H1 (cell line): ENCODE measurements around the gene TNNT3. TPM values are rescaled to one million over a fixed set of nuclear protein-coding genes. Genes with fewer than 3 reads are reported as not detected.

Experiments
- CTCF ChIA-PET: fragments of 300-600 bp; sonication (Branson Sonifier 250); formaldehyde crosslinking; loops from one replicate; lab custom pipeline; 2021; ENCODE audit not compliant: partially characterized antibody; lab: Charles Lee
- POLR2A ChIA-PET: fragments of 300-600 bp; sonication (Branson Sonifier 250); formaldehyde crosslinking; loops from one replicate; lab custom pipeline; 2021; ENCODE audit warnings: inconsistent platforms; ENCODE audit not compliant: partially characterized antibody; lab: Charles Lee
- DNase-seq, 2 experiments: peaks; one replicate each; pipeline versions ENCODE4 v3.0.0 to v3.0.0-alpha.2; 2010 to 2022; ENCODE audit warnings: low spot score in 2 of 2, low read depth in 1 of 2, mixed read lengths in 1 of 2
- FAIRE-seq: peaks from 2 replicates; lab custom pipeline; 2011; peaks lifted over from hg19 to GRCh38; lab: Jason Lieb, UNC
- H2AFZ ChIP-seq: 2 replicates; pipeline ENCODE4 v1.8.1; 2012; ENCODE audit warnings: low read length, inconsistent platforms
- H2AK5ac ChIP-seq: 2 replicates; pipeline ENCODE4 v1.6.1; 2013; ENCODE audit warnings: low read depth, low read length
- H2BK120ac ChIP-seq: replicated peaks from 2 replicates; pipeline ENCODE3; 2013; ENCODE audit warnings: low read depth, low read length, inconsistent platforms
- H2BK12ac ChIP-seq: 2 replicates; pipeline ENCODE4 v1.6.1; 2013; ENCODE audit warnings: low read depth, low read length
- H2BK15ac ChIP-seq: 2 replicates; pipeline ENCODE4 v1.6.1; 2013; ENCODE audit warnings: low read length
- H2BK20ac ChIP-seq: 2 replicates; pipeline ENCODE4 v1.6.1; 2013; ENCODE audit warnings: low read length
- H2BK5ac ChIP-seq: 2 replicates; pipeline ENCODE4 v1.6.1; 2013; ENCODE audit warnings: low read depth, low read length
- H3K14ac ChIP-seq: 2 replicates; pipeline ENCODE4 v1.6.1; 2013; ENCODE audit warnings: inconsistent platforms; ENCODE audit not compliant: insufficient read length
- H3K18ac ChIP-seq: 2 replicates; pipeline ENCODE4 v1.6.1; 2013; ENCODE audit warnings: low read length; ENCODE audit errors: extremely low read depth
- H3K23ac ChIP-seq: 2 replicates; pipeline ENCODE4 v1.6.1; 2013; ENCODE audit warnings: inconsistent platforms; ENCODE audit not compliant: insufficient read length
- H3K23me2 ChIP-seq: 2 replicates; pipeline ENCODE4 v1.6.1; 2013; ENCODE audit warnings: low read depth, low read length
- H3K27ac ChIP-seq: 2 replicates; pipeline ENCODE4 v1.6.1; 2011; ENCODE audit warnings: low read depth, low read length, inconsistent platforms
- H3K27me3 ChIP-seq, 4 experiments: replicated peaks in 1 of 4; 1 replicate in 1 of 4; 2 replicates in 3 of 4; pipeline versions ENCODE4 v1.6.1 to v1.8.1; 2011 to 2013; ENCODE audit warnings: low read length in 3 of 4, mild to moderate bottlenecking in 3 of 4, inconsistent platforms in 2 of 4, mixed read lengths in 2 of 4, moderate library complexity in 1 of 4; ENCODE audit not compliant: control insufficient read depth in 3 of 4, insufficient read depth in 3 of 4; ENCODE audit errors: extremely low read depth in 1 of 4
- H3K36me3 ChIP-seq, 4 experiments: 2 replicates each; pipeline versions ENCODE4 v1.6.1 to v1.8.1; 2011 to 2013; ENCODE audit warnings: mild to moderate bottlenecking in 4 of 4, low read length in 3 of 4, moderate library complexity in 2 of 4, control low read depth in 1 of 4, inconsistent platforms in 1 of 4; ENCODE audit not compliant: insufficient read depth in 4 of 4, control insufficient read depth in 2 of 4
- H3K4ac ChIP-seq: replicated peaks from 2 replicates; pipeline ENCODE3; 2013; ENCODE audit warnings: low read length, low read depth, mixed read lengths, inconsistent platforms; ENCODE audit not compliant: insufficient read length
- H3K4me1 ChIP-seq, 4 experiments: replicated peaks in 1 of 4; 1 replicate in 1 of 4; 2 replicates in 3 of 4; pipeline versions ENCODE4 v1.6.1 to v1.8.1; 2011 to 2013; ENCODE audit warnings: low read length in 3 of 4, inconsistent platforms in 2 of 4, mixed read lengths in 1 of 4; ENCODE audit not compliant: insufficient read depth in 4 of 4, control insufficient read depth in 3 of 4
- H3K4me2 ChIP-seq, 2 experiments: 2 replicates each; pipeline versions ENCODE4 v1.6.1 to v1.8.1; 2011 to 2013; ENCODE audit warnings: low read depth in 2 of 2, low read length in 2 of 2, control low read depth in 1 of 2, inconsistent platforms in 1 of 2, mild to moderate bottlenecking in 1 of 2; ENCODE audit not compliant: insufficient read depth in 1 of 2
- H3K4me3 ChIP-seq, 4 experiments: fragments of 200-600, 300-600 bp in 1 of 4; sonication (generic), shearing (Covaris generic), sonication (Bioruptor Twin) in 1 of 4; 2 replicates each; pipeline versions ENCODE4 v1.5.1 to v1.8.1; 2011 to 2016; ENCODE audit warnings: low read length in 4 of 4, low read depth in 3 of 4, control low read depth in 2 of 4, inconsistent platforms in 2 of 4, mild to moderate bottlenecking in 2 of 4, mixed read lengths in 1 of 4, moderate library complexity in 1 of 4; ENCODE audit not compliant: insufficient read depth in 2 of 4; ENCODE audit errors: extremely low read depth in 1 of 4
- H3K56ac ChIP-seq: replicated peaks from 2 replicates; pipeline ENCODE3; 2013; ENCODE audit warnings: low read depth, mild to moderate bottlenecking, mixed read lengths, low read length, inconsistent platforms; ENCODE audit not compliant: insufficient read length
- H3K79me1 ChIP-seq: 2 replicates; pipeline ENCODE4 v1.6.1; 2013; ENCODE audit warnings: low read depth, low read length, control low read depth
- H3K79me2 ChIP-seq, 2 experiments: 2 replicates each; pipeline versions ENCODE4 v1.6.1 to v1.8.1; 2012 to 2013; ENCODE audit warnings: low read length in 2 of 2, mild to moderate bottlenecking in 2 of 2, inconsistent platforms in 1 of 2; ENCODE audit not compliant: insufficient read depth in 2 of 2, control insufficient read depth in 1 of 2
- H3K9ac ChIP-seq, 4 experiments: replicated peaks in 1 of 4; 1 replicate in 1 of 4; 2 replicates in 3 of 4; pipeline versions ENCODE4 v1.6.1 to v1.8.1; 2011 to 2013; ENCODE audit warnings: low read depth in 3 of 4, low read length in 3 of 4, control low read depth in 2 of 4, mild to moderate bottlenecking in 2 of 4, moderate library complexity in 2 of 4, inconsistent platforms in 1 of 4; ENCODE audit errors: extremely low read depth in 1 of 4
- H3K9me3 ChIP-seq, 2 experiments: 2 replicates each; pipeline versions ENCODE4 v1.6.1 to v1.8.1; 2012 to 2013; ENCODE audit warnings: mild to moderate bottlenecking in 2 of 2, moderate library complexity in 2 of 2, control low read depth in 1 of 2, inconsistent platforms in 1 of 2, low read depth in 1 of 2, low read length in 1 of 2, mixed read lengths in 1 of 2; ENCODE audit not compliant: insufficient read depth in 2 of 2
- H4K20me1 ChIP-seq, 2 experiments: replicated peaks in 1 of 2; 2 replicates each; pipeline versions ENCODE3 to v1.8.1; 2011 to 2013; ENCODE audit warnings: inconsistent platforms in 2 of 2, low read length in 2 of 2, mild to moderate bottlenecking in 1 of 2; ENCODE audit not compliant: insufficient read depth in 2 of 2, control insufficient read depth in 1 of 2
- H4K5ac ChIP-seq: 2 replicates; pipeline ENCODE4 v1.6.1; 2013; ENCODE audit warnings: low read length, low read depth, mixed read lengths, inconsistent platforms; ENCODE audit not compliant: insufficient read length
- H4K8ac ChIP-seq: 2 replicates; pipeline ENCODE4 v1.8.0; 2013; ENCODE audit warnings: mild to moderate bottlenecking, moderate library complexity, low read length, inconsistent platforms; ENCODE audit not compliant: insufficient read depth; ENCODE audit errors: extremely low read depth
- H4K91ac ChIP-seq: replicated peaks from 2 replicates; pipeline ENCODE3; 2013; ENCODE audit warnings: low read length, mixed read lengths, inconsistent platforms; ENCODE audit not compliant: insufficient read length
- WGBS, 2 experiments: shearing (Covaris generic) in 1 of 2; methylation state at CpG; one replicate each; pipeline versions ENCODE4 v1.1.6 to v1.1.7; 2013 to 2015; ENCODE audit warnings: low lambda C conversion rate in 2 of 2, mixed read lengths in 2 of 2, inconsistent platforms in 1 of 2, low coverage in 1 of 2, missing lambda C conversion rate in 1 of 2; ENCODE audit not compliant: insufficient replicate concordance in 2 of 2, insufficient coverage in 1 of 2, insufficient read length in 1 of 2; ENCODE audit errors: extremely low coverage in 1 of 2, missing lambda C conversion rate in 1 of 2; 5-methylcytosine and 5-hydroxymethylcytosine counted together
- polyA plus RNA-seq, 7 experiments: library from polyadenylated mRNA; depleted of rRNA in 3 of 7; stranded (reverse) in 5 of 7; unstranded in 2 of 7; fragments of >200 nt in 5 of 7; fragments of 200-250 nt in 2 of 7; gene quantifications; 1 replicate in 5 of 7; 2 replicates in 1 of 7; 4 replicates in 1 of 7; pipeline versions ENCODE4 v1.2.1 to v1.2.3, GENCODE V29; 2011 to 2013; ENCODE audit warnings: missing spikeins in 2 of 7, mixed read lengths in 2 of 7
- total RNA-seq: library from RNA; stranded (reverse); fragmentation: NEBNext Ultra II Directional; extraction: Animal tissue kit (Norgen Biotek cat#: 25700); gene quantifications from 2 replicates; pipeline ENCODE4 v1.2.1, GENCODE V29; 2021

TNNT3 gene
- total and polyA plus RNA-seq, 2 of the 8 experiments (the other 6 are each of a cell fraction or from before 2014, with no cell fraction given): not detected

DNA sequence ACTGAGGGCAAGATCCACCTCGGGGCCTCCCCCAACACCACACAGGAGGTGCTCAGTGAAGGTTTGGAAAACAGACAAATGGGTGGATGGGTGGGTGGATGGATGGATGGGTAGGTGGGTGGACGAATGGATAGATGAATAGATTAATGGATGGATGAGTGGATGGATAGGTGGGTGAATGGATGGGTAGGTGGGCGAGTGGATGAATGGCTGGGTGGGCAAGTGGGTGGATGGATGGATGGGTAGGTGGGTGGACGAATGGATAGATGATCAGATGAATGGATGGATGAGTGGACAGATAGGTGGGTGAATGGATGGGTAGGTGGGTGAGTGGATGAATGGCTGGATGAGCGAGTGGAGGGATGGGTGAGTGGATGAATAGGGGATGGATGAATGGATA lies 26.9 kb upstream of the TNNT3 start:
- no peaks in the 10 kb centered on the region for H3K79me2 ChIP-seq
- H4K5ac ChIP-seq: no peak overlapping the region
- WGBS, 2 experiments: 87 to 88% methylated on average over 1 to 5 of the region's 5 CpGs
- no peak overlapping the region for H3K14ac ChIP-seq
- FAIRE-seq: no peak
- CTCF ChIA-PET: interaction anchor here (0.6 to 3.0 kb wide), 6 partner anchors 11 to 498 kb away, joined by 3 to 36 read pairs (median 16); partner anchors contain the start of gene TNNT3
- H3K36me3 ChIP-seq: no peaks in the 10 kb centered on the region
- no peak for DNase-seq
- H3K23me2 ChIP-seq: peaks cover 15% of the 10 kb centered on the region; the same call in 1 of the 2 replicates
- H3K23ac ChIP-seq: no peak overlapping the region
- H4K8ac ChIP-seq: no peak overlapping the region; the same call in 1 of the 2 replicates
- H2BK20ac ChIP-seq: no peak overlapping the region
- no peak overlapping the region for H3K56ac ChIP-seq
- no peaks in the 10 kb centered on the region for H3K4me1 ChIP-seq
- H3K4ac ChIP-seq: no peak overlapping the region
- no peak overlapping the region for H2BK12ac ChIP-seq
- no peak overlapping the region for H2AK5ac ChIP-seq
- H2AFZ ChIP-seq: no peak overlapping the region
- H4K91ac ChIP-seq: no peak overlapping the region
- H3K79me1 ChIP-seq: no peaks in the 10 kb centered on the region
- no peaks in the 10 kb centered on the region for H3K9me3 ChIP-seq
- H2BK15ac ChIP-seq: no peak overlapping the region
- no peak overlapping the region for H3K9ac ChIP-seq
- no peaks in the 10 kb centered on the region; a peak in 1 of 7 replicates for H3K27me3 ChIP-seq
- no peak overlapping the region for H2BK5ac ChIP-seq
- H3K4me2 ChIP-seq: no peak overlapping the region
- peaks cover 0 to 4% of the 10 kb centered on the region in 2 experiments for H4K20me1 ChIP-seq
- H2BK120ac ChIP-seq: no peak overlapping the region
- no peak overlapping the region for H3K18ac ChIP-seq
- POLR2A ChIA-PET: no interaction called here
- H3K4me3 ChIP-seq: no peak overlapping the region
- no peak overlapping the region for H3K27ac ChIP-seq
